Gastrocnemius medialis (tissue), 4 donors: ENCODE measurements around the gene CYS1.

Experiments used
- CTCF ChIP-seq, 5 experiments: fragments of 450-650 bp in 3 of 5; fragments of 200-600 bp in 2 of 5; sonication (generic) in 2 of 5; IDR thresholded peaks in 4 of 5; conservative IDR thresholded peaks in 1 of 5; 1 replicate in 4 of 5; 2 replicates in 1 of 5; pipeline ENCODE4 v1.5.1; 2016 to 2019; ENCODE audit warnings: antibody characterized with exemption in 5 of 5, mild to moderate bottlenecking in 3 of 5, moderate library complexity in 3 of 5
- POLR2A ChIP-seq, 2 donors: fragments of 450-650 bp; IDR thresholded peaks; one replicate each; pipeline ENCODE4 v1.6.1; 2017; ENCODE audit warnings: antibody characterized with exemption in 2 of 2, mild to moderate bottlenecking in 2 of 2, moderate library complexity in 2 of 2

- no peak for TF ChIP-seq CTCF (IDR thresholded peaks at IDR 0.05 in 4 of 5, conservative IDR thresholded peaks at IDR 0.05 in 1 of 5)
- no peak for TF ChIP-seq POLR2A (IDR thresholded peaks at IDR 0.05)
Observed at GRCh38 chr2:10075571-10076209, 4.5 kb downstream of the CYS1 start.
